ENCODE measurements around the gene DYNC1H1. TPM values are rescaled to one million over a fixed set of nuclear protein-coding genes. Genes with fewer than 3 reads are reported as not detected.
"Not testable (repeated sequence)": the region's sequence is repeated elsewhere in the genome, so short reads cannot be mapped to it uniquely, and the experiment has no call there.

DYNC1H1 gene
- total and polyA plus RNA-seq, 2 donors (not counting 1 experiment from before 2014, with no cell fraction given) = 73.2 to 257 TPM

GRCh38 chr14:102077382-102077709, 113.0 kb downstream of the DYNC1H1 start:
- Histone ChIP-seq H3K4me2 (replicated peaks; ENCODE audit: low read depth, low read length, poor library complexity, severe bottlenecking) (no peak overlapping the region), H3K27me3 (replicated peaks in 1 of 4; ENCODE audit: control extremely low read depth in 1 of 4, control insufficient read depth in 3 of 4, insufficient read depth in 4 of 4, low read length in 3 of 4) (no peaks in the 10 kb centered on the region), H3K4me3 (ENCODE audit: control extremely low read depth in 1 of 5, extremely low read depth in 1 of 5, insufficient read depth in 1 of 5, low read depth in 2 of 5, low read length in 4 of 5) (no peak overlapping the region), H3K36me3 (replicated peaks in 1 of 2; ENCODE audit: control extremely low read depth in 1 of 2, control insufficient read depth in 1 of 2, extremely low read depth in 1 of 2, insufficient read depth in 2 of 2, low read length in 1 of 2) (peaks cover 0 to 35% of the 10 kb centered on the region in 2 experiments), H3K4me1 (ENCODE audit: control insufficient read depth in 2 of 2, insufficient read depth in 2 of 2, low read length in 2 of 2) (no peaks in the 10 kb centered on the region), H2AFZ (ENCODE audit: insufficient read depth, low read depth, low read length, poor library complexity, severe bottlenecking) (no peak overlapping the region), H3K79me2 (ENCODE audit: control insufficient read depth, insufficient read depth, low read length) (no peaks in the 10 kb centered on the region), H3K9ac (ENCODE audit: low read length) (no peak overlapping the region), H3K27ac (ENCODE audit: low read length in 2 of 2) (no peak overlapping the region), H4K20me1 (ENCODE audit: control insufficient read depth, insufficient read depth, low read length, poor library complexity, severe bottlenecking) (peaks cover 11% of the 10 kb centered on the region), H3K9me3 (ENCODE audit: control extremely low read depth in 1 of 3, control insufficient read depth in 2 of 3, insufficient read depth in 1 of 3, low read length in 2 of 3) (peaks cover 0 to 6% (median 0%) of the 10 kb centered on the region in 3 donors)
- WGBS (ENCODE audit: insufficient coverage) = 73% methylated on average over 3 of the region's 5 CpGs
- ChIA-PET CTCF (interaction anchor here (0.7 to 1.5 kb wide), 2 partner anchors 10 to 19 kb away, joined by 3 to 8 read pairs; no protein-coding TSS in a partner anchor), POLR2A (no interaction called here)
- Mint-ChIP-seq H3K4me1 (peaks cover 8% of the 10 kb centered on the region), H3K27me3 (no peaks in the 10 kb centered on the region), H3K4me3 (no peak overlapping the region), H3K27ac (no peak overlapping the region), H3K9me3 (ENCODE audit: insufficient read depth) (no peaks in the 10 kb centered on the region)
- TF ChIP-seq EZH2 (IDR thresholded peaks at IDR 0.05; ENCODE audit: borderline replicate concordance, insufficient read depth, low read depth, low read length, poor library complexity, severe bottlenecking) = no peak
- intact Hi-C loops (cut with micrococcal nuclease) = no loop called here
- DNase-seq = no peak
- ATAC-seq (ENCODE audit: low read depth) = no peak

- H3K9ac ChIP-seq (ENCODE audit: low read length); H3K4me2 ChIP-seq (replicated peaks; ENCODE audit: low read depth, low read length, poor library complexity, severe bottlenecking); H3K4me3 Mint-ChIP-seq; CTCF ChIA-PET; H3K27ac Mint-ChIP-seq; intact Hi-C loops (cut with micrococcal nuclease); H3K9me3 ChIP-seq (ENCODE audit: control extremely low read depth in 1 of 3, control insufficient read depth in 2 of 3, insufficient read depth in 1 of 3, low read length in 2 of 3); H3K27me3 ChIP-seq (replicated peaks in 1 of 4; ENCODE audit: control extremely low read depth in 1 of 4, control insufficient read depth in 3 of 4, insufficient read depth in 4 of 4, low read length in 3 of 4); H3K27ac ChIP-seq (ENCODE audit: low read length in 2 of 2); H3K9me3 Mint-ChIP-seq (ENCODE audit: insufficient read depth); H3K79me2 ChIP-seq (ENCODE audit: control insufficient read depth, insufficient read depth, low read length); ATAC-seq (ENCODE audit: low read depth); H3K4me1 ChIP-seq (ENCODE audit: control insufficient read depth in 2 of 2, insufficient read depth in 2 of 2, low read length in 2 of 2); H2AFZ ChIP-seq (ENCODE audit: insufficient read depth, low read depth, low read length, poor library complexity, severe bottlenecking); H3K27me3 Mint-ChIP-seq; DNase-seq; H3K4me3 ChIP-seq (ENCODE audit: control extremely low read depth in 1 of 5, extremely low read depth in 1 of 5, insufficient read depth in 1 of 5, low read depth in 2 of 5, low read length in 4 of 5); POLR2A ChIA-PET: not testable (repeated sequence)
- peaks cover 2 to 45% of the 10 kb centered on the region in 2 experiments for H3K36me3 ChIP-seq (replicated peaks in 1 of 2; ENCODE audit: control extremely low read depth in 1 of 2, control insufficient read depth in 1 of 2, extremely low read depth in 1 of 2, insufficient read depth in 2 of 2, low read length in 1 of 2)
- H3K4me1 Mint-ChIP-seq = peaks cover 13% of the 10 kb centered on the region
- H4K20me1 ChIP-seq (ENCODE audit: control insufficient read depth, insufficient read depth, low read length, poor library complexity, severe bottlenecking) = peaks cover 16% of the 10 kb centered on the region
- WGBS (ENCODE audit: insufficient coverage) = 96% methylated on average over 10 of the region's 11 CpGs
Observed at GRCh38 chr14:102078361-102078791, 114.0 kb downstream of the DYNC1H1 start.
